Peyer's patch (tissue), 4 donors: ENCODE results near the gene LGALS7.

ENCODE experiments used
- POLR2A ChIP-seq, 2 donors: fragments of 450-650 bp; IDR thresholded peaks; one replicate each; pipeline ENCODE4 v1.5.1; 2017; ENCODE audit warnings: antibody characterized with exemption in 2 of 2, mild to moderate bottlenecking in 2 of 2, moderate library complexity in 2 of 2
- TF ChIP-seq, protein P1 (sequence below), 6 experiments: fragments of 450-650 bp in 4 of 6; fragments of 200-600 bp in 2 of 6; sonication (generic) in 1 of 6; IDR thresholded peaks; one replicate each; pipeline ENCODE4 v1.5.1; 2017 to 2019; ENCODE audit warnings: antibody characterized with exemption in 6 of 6, mild to moderate bottlenecking in 3 of 6, moderate library complexity in 1 of 6

GRCh38 chr19:38731654-38732301 lies 41.5 kb downstream of the LGALS7 start:
- TF ChIP-seq, protein P1, sequence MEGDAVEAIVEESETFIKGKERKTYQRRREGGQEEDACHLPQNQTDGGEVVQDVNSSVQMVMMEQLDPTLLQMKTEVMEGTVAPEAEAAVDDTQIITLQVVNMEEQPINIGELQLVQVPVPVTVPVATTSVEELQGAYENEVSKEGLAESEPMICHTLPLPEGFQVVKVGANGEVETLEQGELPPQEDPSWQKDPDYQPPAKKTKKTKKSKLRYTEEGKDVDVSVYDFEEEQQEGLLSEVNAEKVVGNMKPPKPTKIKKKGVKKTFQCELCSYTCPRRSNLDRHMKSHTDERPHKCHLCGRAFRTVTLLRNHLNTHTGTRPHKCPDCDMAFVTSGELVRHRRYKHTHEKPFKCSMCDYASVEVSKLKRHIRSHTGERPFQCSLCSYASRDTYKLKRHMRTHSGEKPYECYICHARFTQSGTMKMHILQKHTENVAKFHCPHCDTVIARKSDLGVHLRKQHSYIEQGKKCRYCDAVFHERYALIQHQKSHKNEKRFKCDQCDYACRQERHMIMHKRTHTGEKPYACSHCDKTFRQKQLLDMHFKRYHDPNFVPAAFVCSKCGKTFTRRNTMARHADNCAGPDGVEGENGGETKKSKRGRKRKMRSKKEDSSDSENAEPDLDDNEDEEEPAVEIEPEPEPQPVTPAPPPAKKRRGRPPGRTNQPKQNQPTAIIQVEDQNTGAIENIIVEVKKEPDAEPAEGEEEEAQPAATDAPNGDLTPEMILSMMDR (IDR thresholded peaks at IDR 0.05) = peak in 1 of 6 experiments; percentile 8
- TF ChIP-seq POLR2A (IDR thresholded peaks at IDR 0.05) = no peak
